Astrocyte (in vitro differentiated cells and primary cell): ENCODE results near the gene NLRX1. TPM values are rescaled to one million over a fixed set of nuclear protein-coding genes. Genes with fewer than 3 reads are reported as not detected.

Experiments used
- DNase-seq: peaks from one replicate; pipeline ENCODE4 v3.0.0-alpha.2; 2010; ENCODE audit warnings: low read depth
- FAIRE-seq: peaks from 2 replicates; lab custom pipeline; 2011; peaks lifted over from hg19 to GRCh38; lab: Jason Lieb, UNC
- H2AFZ ChIP-seq: 2 replicates; pipeline ENCODE4 v1.6.0; 2012; ENCODE audit warnings: low read depth, low read length, inconsistent platforms
- H3K27ac ChIP-seq: 2 replicates; pipeline ENCODE4 v1.5.1; 2011; ENCODE audit warnings: low read depth, low read length, inconsistent platforms
- H3K27me3 ChIP-seq: 2 replicates; pipeline ENCODE4 v1.6.0; 2011; ENCODE audit warnings: low read length, inconsistent platforms; ENCODE audit not compliant: insufficient read depth
- H3K36me3 ChIP-seq: 2 replicates; pipeline ENCODE4 v1.5.1; 2011; ENCODE audit warnings: low read length, inconsistent platforms; ENCODE audit not compliant: insufficient read depth
- H3K4me1 ChIP-seq: 2 replicates; pipeline ENCODE4 v1.5.1; 2011; ENCODE audit warnings: low read length, inconsistent platforms; ENCODE audit not compliant: insufficient read depth
- H3K4me2 ChIP-seq: 2 replicates; pipeline ENCODE4 v1.6.0; 2012; ENCODE audit warnings: low read length, inconsistent platforms
- H3K4me3 ChIP-seq: 2 replicates; pipeline ENCODE4 v1.5.1; 2011; ENCODE audit warnings: low read depth, mild to moderate bottlenecking, low read length, inconsistent platforms; ENCODE audit not compliant: insufficient read depth
- H3K79me2 ChIP-seq: 2 replicates; pipeline ENCODE4 v1.6.0; 2012; ENCODE audit warnings: mild to moderate bottlenecking, low read length, inconsistent platforms; ENCODE audit not compliant: insufficient read depth
- H3K9ac ChIP-seq: 2 replicates; pipeline ENCODE4 v1.6.0; 2012; ENCODE audit warnings: mild to moderate bottlenecking, low read length, inconsistent platforms
- H3K9me3 ChIP-seq: 2 replicates; pipeline ENCODE4 v1.5.1; 2012; ENCODE audit warnings: low read depth, mild to moderate bottlenecking, low read length, inconsistent platforms; ENCODE audit not compliant: insufficient read depth
- H4K20me1 ChIP-seq: 2 replicates; pipeline ENCODE4 v1.6.0; 2012; ENCODE audit warnings: low read length, inconsistent platforms; ENCODE audit not compliant: insufficient read depth
- H3K27ac Mint-ChIP-seq: one replicate; pipeline ENCODE4 v1.8.0; 2021; ENCODE audit warnings: mild to moderate bottlenecking, mixed read lengths; ENCODE audit not compliant: unreplicated experiment
- H3K27me3 Mint-ChIP-seq: one replicate; pipeline ENCODE4 v1.8.0; 2021; ENCODE audit warnings: low read depth, mixed read lengths; ENCODE audit not compliant: unreplicated experiment
- H3K36me3 Mint-ChIP-seq: one replicate; pipeline ENCODE4 v1.8.0; 2021; ENCODE audit warnings: low read depth, mixed read lengths; ENCODE audit not compliant: unreplicated experiment
- H3K4me1 Mint-ChIP-seq: one replicate; pipeline ENCODE4 v1.8.0; 2021; ENCODE audit warnings: low read depth, mixed read lengths; ENCODE audit not compliant: unreplicated experiment
- H3K4me3 Mint-ChIP-seq: one replicate; pipeline ENCODE4 v1.8.0; 2021; ENCODE audit warnings: mild to moderate bottlenecking, moderate library complexity, mixed read lengths; ENCODE audit not compliant: unreplicated experiment
- H3K9me3 Mint-ChIP-seq: one replicate; pipeline ENCODE4 v1.8.0; 2021; ENCODE audit warnings: mild to moderate bottlenecking, mixed read lengths; ENCODE audit not compliant: unreplicated experiment
- CTCF ChIP-seq: IDR thresholded peaks from 2 replicates; pipeline ENCODE4 v1.5.1; 2011; ENCODE audit warnings: low read depth, mild to moderate bottlenecking, inconsistent platforms, low read length, moderate library complexity; ENCODE audit not compliant: insufficient read depth
- EZH2 ChIP-seq: IDR thresholded peaks from 2 replicates; pipeline ENCODE4 v1.6.1; 2012; ENCODE audit warnings: mild to moderate bottlenecking, low read length, inconsistent platforms; ENCODE audit not compliant: insufficient read depth
- total RNA-seq: library from RNA; stranded (reverse); gene quantifications from 2 replicates; pipeline ENCODE4 v1.2.1, GENCODE V29; 2021

The NLRX1 gene
- total RNA-seq, 1 donor from 2014 or later = 6.3 TPM

- H3K9me3 ChIP-seq = no peaks in the 10 kb centered on the region
- DNase-seq = peak; percentile 57
- H3K4me1 ChIP-seq = peaks cover 4% of the 10 kb centered on the region
- peak within 1 kb of the TSS; percentile 96 for H3K4me3 Mint-ChIP-seq
- FAIRE-seq = no peak
- peak within 1 kb of the TSS; percentile 86 for H3K4me2 ChIP-seq
- H4K20me1 ChIP-seq = peaks cover 35% of the 10 kb centered on the region
- no peaks in the 10 kb centered on the region for H3K9me3 Mint-ChIP-seq
- no peaks in the 10 kb centered on the region for H3K36me3 ChIP-seq
- H3K27me3 Mint-ChIP-seq = peaks cover 2% of the 10 kb centered on the region
- peaks cover 10% of the 10 kb centered on the region for H3K4me1 Mint-ChIP-seq
- H3K79me2 ChIP-seq = peaks cover 46% of the 10 kb centered on the region
- peak within 1 kb of the TSS; percentile 87 for H3K4me3 ChIP-seq
- H3K27ac ChIP-seq = peak within 1 kb of the TSS; percentile 74
- TF ChIP-seq EZH2 = no peak
- peak; percentile 48 for TF ChIP-seq CTCF
- no peaks in the 10 kb centered on the region for H3K36me3 Mint-ChIP-seq
- peak within 1 kb of the TSS; percentile 51 for H3K27ac Mint-ChIP-seq
- H3K27me3 ChIP-seq = no peaks in the 10 kb centered on the region
- peak within 1 kb of the TSS; percentile 85 for H3K9ac ChIP-seq
- peak within 1 kb of the TSS; percentile 88 for H2AFZ ChIP-seq
These were observed 37.3 kb downstream of the NLRX1 start, which contains the start of gene CBL for GRCh38 chr11:119205574-119206510. TSS of gene CBL (plus strand) at chr11:119206339. CDS start at chr11:119206418, 79 bp downstream.

GRCh38 chr11:119206511-119207414 lies 38.2 kb downstream of the NLRX1 start:
- Histone ChIP-seq H3K36me3 (no peaks in the 10 kb centered on the region), H3K9me3 (no peaks in the 10 kb centered on the region), H2AFZ (peak overlapping the region; percentile 88), H3K27ac (peak overlapping the region; percentile 74), H4K20me1 (peaks cover 42% of the 10 kb centered on the region), H3K4me2 (peak overlapping the region; percentile 86), H3K4me3 (peak overlapping the region; percentile 87), H3K79me2 (peaks cover 54% of the 10 kb centered on the region), H3K27me3 (no peaks in the 10 kb centered on the region), H3K9ac (peak overlapping the region; percentile 85), H3K4me1 (peaks cover 4% of the 10 kb centered on the region)
- no peak for TF ChIP-seq EZH2
- no peak for TF ChIP-seq CTCF
- FAIRE-seq (no peak), DNase-seq (peak; percentile 29)
- Mint-ChIP-seq H3K27ac (peak overlapping the region; percentile 85), H3K27me3 (no peaks in the 10 kb centered on the region), H3K36me3 (no peaks in the 10 kb centered on the region), H3K4me3 (peak overlapping the region; percentile 96), H3K4me1 (peaks cover 10% of the 10 kb centered on the region), H3K9me3 (no peaks in the 10 kb centered on the region)
